Right ventricle myocardium inferior (tissue), 1 donor: ENCODE measurements around the gene OSBPL9. TPM values are rescaled to one million over a fixed set of nuclear protein-coding genes. Genes with fewer than 3 reads are reported as not detected.
"Not testable (repeated sequence)": the region's sequence is repeated elsewhere in the genome, so short reads cannot be mapped to it uniquely, and the experiment has no call there.

Experiments used
- ATAC-seq: fragments of 200-7000 bp; cut with Tn5 transposase; one replicate; pipeline ENCODE4 v1.9.1; 2020; ENCODE audit warnings: mild to moderate bottlenecking, moderate library complexity
- DNase-seq: peaks from one replicate; pipeline ENCODE4 v3.0.0; 2021; ENCODE audit errors: missing footprints
- intact Hi-C: fragments of 100-400 bp; cut with DNase I; formaldehyde crosslinking; loops from one replicate; pipeline ENCODE4 v1.11.0; 2022
- total RNA-seq: library from RNA; stranded (reverse); fragmentation: NEBNext Ultra II Directional; extraction: Animal tissue kit (Norgen Biotek cat#: 25700); gene quantifications from one replicate; pipeline ENCODE4 v1.2.1, GENCODE V29; 2021
- donor health status: DM: no; HTN: yes; CAD: no; lungs with severe emphysema.

OSBPL9 gene
- total RNA-seq, 1 donor from 2014 or later, result 45.1 TPM

GRCh38 chr1:51628715-51629590 lies 12.1 kb downstream of the OSBPL9 start:
- ATAC-seq (no peak), DNase-seq (no peak)
- intact Hi-C loops, result no loop called here

DNA sequence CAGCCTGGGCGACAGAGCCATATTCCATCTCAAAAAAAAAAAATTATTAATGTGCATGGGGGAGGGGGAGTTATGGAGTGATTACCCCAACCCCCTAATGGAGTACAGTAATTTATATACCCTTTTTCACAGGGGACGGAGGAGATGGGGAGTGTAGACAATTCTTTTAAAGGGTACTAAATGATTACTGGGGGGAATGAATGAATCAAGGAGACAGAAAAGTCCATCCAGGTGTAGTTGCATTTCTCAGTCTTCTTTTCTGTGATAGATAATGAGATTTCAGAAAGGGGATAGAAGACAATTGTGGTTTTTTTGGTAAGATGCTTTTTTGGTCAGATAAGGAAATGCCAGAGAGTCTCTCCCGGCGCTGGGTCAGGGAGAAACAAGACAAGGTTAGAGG lies 13.0 kb downstream of the OSBPL9 start:
- ATAC-seq, result no peak
- intact Hi-C loops, result no loop called here
- DNase-seq, result no peak

- intact Hi-C loops, result no loop called here
- ATAC-seq (no peak), DNase-seq (no peak)
Observed at GRCh38 chr1:51630393-51630792, 13.5 kb downstream of the OSBPL9 start.

GRCh38 chr1:51630922-51631321 lies 14.0 kb downstream of the OSBPL9 start:
- intact Hi-C loops, result no loop called here
- ATAC-seq (no peak), DNase-seq (no peak)

- ATAC-seq (no peak), DNase-seq (no peak)
- intact Hi-C loops, result no loop called here
Observed at GRCh38 chr1:51631747-51632146, 14.9 kb downstream of the OSBPL9 start.

DNA sequence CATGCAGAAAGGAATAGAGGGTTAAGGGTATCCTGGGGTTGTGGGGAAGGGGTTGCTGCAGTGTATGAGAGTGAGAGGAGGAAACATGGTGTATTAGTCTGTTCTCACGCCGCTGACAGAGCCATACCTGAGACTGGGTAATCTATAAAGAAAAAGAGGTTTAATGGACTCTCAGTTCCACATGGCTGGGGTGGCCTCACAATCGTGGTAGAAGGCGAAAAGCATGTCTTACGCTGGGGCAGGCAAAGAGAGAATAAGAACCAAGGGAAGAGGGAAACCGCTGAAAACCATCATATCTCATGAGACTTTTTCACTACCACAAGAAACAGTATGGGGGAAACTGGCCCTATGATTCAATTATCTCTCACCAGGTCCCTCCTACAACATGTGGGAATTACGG lies 17.7 kb downstream of the OSBPL9 start:
- ATAC-seq, result no peak
- intact Hi-C loops, result no loop called here
- DNase-seq, result no peak

DNA sequence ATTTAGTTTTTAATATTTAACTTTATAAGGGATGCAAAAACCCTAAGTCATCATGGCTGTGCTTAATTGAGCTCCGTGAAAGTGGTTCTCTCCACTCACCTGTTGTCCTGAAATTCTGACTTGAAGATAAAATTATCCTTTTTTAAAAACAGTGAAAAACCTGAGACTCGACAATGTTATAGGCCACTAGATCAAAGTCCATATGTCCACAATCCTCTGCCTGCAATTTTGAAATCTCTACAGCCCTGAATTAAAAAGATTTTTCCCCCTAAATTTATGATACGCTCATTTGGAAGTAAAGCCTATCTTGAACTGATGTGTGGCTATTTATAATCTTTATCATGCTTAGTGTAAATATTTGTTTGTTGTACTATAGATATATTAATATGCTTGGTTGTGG lies 18.7 kb downstream of the OSBPL9 start:
- DNase-seq, result no peak
- intact Hi-C loops, result no loop called here
- ATAC-seq, result no peak

DNA sequence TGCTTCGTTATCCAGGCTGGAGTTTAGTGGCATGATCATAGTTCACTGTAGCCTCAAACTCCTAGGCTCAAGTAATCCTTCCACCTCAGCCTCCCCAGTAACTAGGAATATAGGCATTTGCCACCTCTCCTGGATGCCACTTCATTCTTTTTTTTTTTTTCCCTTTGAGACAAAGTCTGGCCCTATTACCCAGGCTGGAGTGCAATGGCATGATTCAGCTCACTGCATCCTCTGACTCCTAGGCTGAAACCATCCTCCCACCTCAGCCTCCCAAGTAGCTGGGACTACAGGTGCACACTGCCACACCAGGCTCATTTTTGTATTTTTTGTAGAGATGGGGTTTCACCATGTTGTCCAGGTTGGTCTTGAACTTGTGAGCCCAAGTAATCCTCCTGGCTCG lies 19.3 kb downstream of the OSBPL9 start:
- intact Hi-C loops, result no loop called here
- ATAC-seq (no peak), DNase-seq (no peak)

DNA sequence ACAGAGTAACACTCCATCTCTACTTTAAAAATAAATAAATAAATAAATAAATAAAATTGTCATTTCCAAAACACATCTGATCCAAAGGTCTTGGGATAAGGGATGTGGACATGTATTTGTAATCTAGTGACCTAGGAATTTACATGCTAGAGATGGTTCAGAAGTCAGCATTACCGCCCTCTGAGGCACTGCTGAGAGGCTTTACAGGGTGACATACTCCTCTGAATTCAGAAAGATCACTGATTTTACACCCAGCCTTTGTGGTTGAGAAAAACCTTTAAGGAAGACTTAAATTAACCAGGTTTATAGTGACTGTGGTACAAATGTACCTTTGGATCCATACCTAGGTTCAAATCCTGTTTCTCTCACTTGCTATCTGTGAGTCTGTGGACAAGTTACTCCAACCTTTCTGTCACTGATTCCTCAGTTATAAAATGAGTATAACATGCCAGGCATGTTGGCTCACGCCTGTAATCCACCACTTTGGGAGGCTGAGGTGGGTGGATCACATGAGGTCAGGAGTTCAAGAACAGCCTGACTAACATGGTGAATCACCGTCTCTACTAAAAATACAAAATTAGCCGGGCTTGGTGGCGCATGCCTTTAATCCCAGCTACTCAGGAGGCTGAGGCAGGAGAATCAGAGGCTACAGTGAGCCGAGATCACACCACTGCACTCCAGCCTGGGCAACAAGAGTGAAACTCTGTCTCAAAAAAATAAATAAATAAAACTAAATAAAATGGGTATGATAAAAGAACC lies 20.1 kb downstream of the OSBPL9 start:
- DNase-seq (no peak), ATAC-seq (no peak)
- intact Hi-C loops, result no loop called here

DNA sequence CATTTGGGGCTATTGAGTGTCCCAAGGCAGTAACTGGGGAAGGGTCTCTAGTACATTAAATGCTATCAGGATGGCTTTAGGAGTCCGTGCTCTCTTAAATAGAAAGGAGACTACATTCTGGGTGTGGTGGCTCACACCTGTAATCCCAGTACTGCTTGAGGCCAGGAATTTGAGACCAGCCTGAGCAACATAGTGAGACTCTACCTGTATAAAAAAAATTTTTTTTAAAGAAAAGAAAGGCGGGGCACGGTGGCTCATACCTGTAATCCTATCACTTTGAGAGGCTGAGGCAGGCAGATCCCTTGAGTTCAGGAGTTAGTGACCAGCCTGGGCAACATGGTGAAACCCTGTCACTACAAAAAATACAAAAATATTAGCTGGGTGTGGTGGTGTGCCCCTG lies 21.5 kb downstream of the OSBPL9 start:
- no peak for DNase-seq
- intact Hi-C loops, result no loop called here
- no peak for ATAC-seq

GRCh38 chr1:51639694-51640093 lies 22.8 kb downstream of the OSBPL9 start:
- ATAC-seq (no peak), DNase-seq (no peak)
- intact Hi-C loops, result no loop called here

- intact Hi-C loops, result no loop called here
- ATAC-seq (no peak), DNase-seq (no peak)
Observed at GRCh38 chr1:51641096-51641495, 24.2 kb downstream of the OSBPL9 start.

GRCh38 chr1:51642739-51643142 lies 25.8 kb downstream of the OSBPL9 start:
- ATAC-seq, result peak; percentile 86
- DNase-seq, result no peak
- intact Hi-C loops, result no loop called here

DNA sequence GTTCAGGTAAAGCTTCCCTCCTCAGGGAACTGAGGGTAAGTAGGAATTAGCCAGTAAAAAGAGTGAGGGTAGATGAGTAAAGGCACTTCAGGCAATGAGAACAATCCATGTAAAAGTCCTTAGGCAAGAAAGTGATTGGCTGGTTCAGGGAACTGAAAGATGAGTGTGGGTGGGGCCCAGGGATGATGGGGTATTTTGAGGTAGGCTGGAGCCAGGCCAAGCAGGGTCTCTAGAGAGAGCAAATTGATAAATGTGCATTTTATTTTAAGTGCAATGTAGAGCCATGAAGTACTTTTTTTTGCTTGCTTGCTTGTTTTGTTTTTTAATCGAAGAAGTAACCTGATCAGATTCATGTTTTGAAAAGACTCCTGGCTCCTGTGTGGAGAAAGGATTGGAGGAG lies 26.5 kb downstream of the OSBPL9 start:
- intact Hi-C loops, result no loop called here
- no peak for DNase-seq
- ATAC-seq, result no peak

- intact Hi-C loops, result no loop called here
Observed at GRCh38 chr1:51644020-51644419, 27.1 kb downstream of the OSBPL9 start.

GRCh38 chr1:51644533-51645197 lies 27.8 kb downstream of the OSBPL9 start:
- intact Hi-C loops, result no loop called here
- ATAC-seq (no peak), DNase-seq (no peak)

More at GRCh38 chr1:51644020-51644419, 27.1 kb downstream of the OSBPL9 start:
- ATAC-seq, result no peak
- DNase-seq, result no peak

DNA sequence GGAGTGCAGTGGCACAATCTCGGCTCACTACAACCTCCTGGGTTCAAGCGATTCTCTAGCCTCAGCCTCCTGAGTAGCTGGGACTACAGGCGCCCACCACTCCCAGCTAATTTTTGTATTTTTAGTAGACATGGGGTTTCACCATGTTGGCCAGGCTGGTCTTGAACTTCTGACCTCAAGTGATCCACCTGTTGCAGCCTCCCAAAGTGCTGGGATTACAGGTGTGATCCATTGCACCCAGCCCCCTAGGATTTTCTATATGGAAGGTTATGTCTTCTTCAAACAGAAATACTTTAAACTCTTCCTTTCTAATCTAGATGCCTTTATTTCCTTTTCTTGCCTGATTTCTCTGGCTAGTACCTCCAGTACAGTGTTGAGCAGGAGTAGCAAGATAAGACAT lies 29.7 kb downstream of the OSBPL9 start:
- ATAC-seq, result not testable (repeated sequence)

DNA sequence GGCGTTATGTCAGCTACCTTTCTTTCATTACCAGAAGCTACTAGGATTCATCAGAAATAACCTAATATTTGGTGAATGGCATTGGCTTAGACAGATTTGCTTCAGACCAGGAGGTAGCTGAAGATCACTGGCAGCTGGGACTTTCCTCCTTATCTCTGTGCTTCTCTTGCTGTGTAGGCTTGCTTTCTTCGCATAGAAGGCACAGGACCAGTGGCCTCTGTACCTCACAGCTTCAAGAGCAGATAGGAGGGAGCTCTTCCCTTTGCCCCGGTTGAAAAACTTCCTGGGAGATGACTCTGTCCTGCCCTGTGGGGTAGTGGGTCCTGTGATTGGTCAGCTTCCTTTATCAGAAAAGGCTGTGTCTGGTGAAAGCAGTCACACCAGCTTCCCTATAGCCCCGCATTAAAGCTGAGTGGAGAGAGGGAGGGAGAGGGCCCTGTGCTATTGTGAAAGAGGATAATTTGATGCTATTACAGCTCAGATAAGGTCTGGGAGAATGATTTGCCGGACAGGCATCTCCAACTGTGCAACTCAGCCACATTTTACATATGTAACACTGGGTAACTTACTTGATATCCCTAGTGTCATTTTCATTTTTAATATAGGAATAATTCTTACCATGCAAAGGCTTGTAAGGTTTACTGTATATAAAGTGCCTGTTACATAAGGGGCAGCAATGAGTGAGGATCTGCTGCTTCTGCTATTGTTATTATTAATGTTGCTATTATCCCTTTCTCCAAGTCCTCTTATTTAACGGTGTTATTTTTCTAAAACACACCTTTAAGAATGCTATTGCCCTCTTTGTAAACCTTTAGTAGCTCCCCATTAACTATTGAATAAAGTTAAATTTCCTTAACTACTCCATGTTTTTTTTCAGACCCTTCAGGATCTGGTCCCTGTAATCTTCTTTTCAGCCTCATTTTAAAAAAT lies 31.6 kb downstream of the OSBPL9 start:
- DNase-seq (no peak), ATAC-seq (peak; percentile 84)
- intact Hi-C loops, result no loop called here

More for the DNA sequence above, 29.7 kb downstream of the OSBPL9 start:
- DNase-seq, intact Hi-C loops: not testable (repeated sequence)
